NOMO-1 treated with dmso at 0.1 percent for 144 hours (cell line): ENCODE data around the gene OR10A3.

ENCODE experiments used
- DNase-seq: peaks from one replicate; lab custom pipeline; 2025; ENCODE audit not compliant: unreplicated experiment; lab: John Stamatoyannopoulos, UW

OR10A3 gene

GRCh38 chr11:7944123-7944522 lies 2.6 kb upstream of the OR10A3 start:
- no peak for DNase-seq

- no peak for DNase-seq
Observed at GRCh38 chr11:7941146-7941545, 362 bp downstream of the OR10A3 start.

GRCh38 chr11:7936615-7937014 lies 4.9 kb downstream of the OR10A3 start:
- no peak for DNase-seq

- DNase-seq, result no peak
Observed at GRCh38 chr11:7931168-7931567, 10.3 kb downstream of the OR10A3 start, which contains the start of gene OR10A6. Gene OR10A6, minus strand, starts transcription at chr11:7931268. Its CDS starts 2,606 bp downstream, at chr11:7928662.

- DNase-seq, result no peak
Observed at GRCh38 chr11:7927635-7928034, 13.9 kb downstream of the OR10A3 start.

GRCh38 chr11:7924536-7924935 lies 17.0 kb downstream of the OR10A3 start:
- DNase-seq, result no peak

GRCh38 chr11:7918141-7918540 lies 23.4 kb downstream of the OR10A3 start:
- no peak for DNase-seq

GRCh38 chr11:7911011-7911410 lies 30.5 kb downstream of the OR10A3 start:
- DNase-seq, result no peak

- no peak for DNase-seq
Observed at GRCh38 chr11:7910286-7910788, 31.2 kb downstream of the OR10A3 start.

GRCh38 chr11:7909585-7910285 lies 31.8 kb downstream of the OR10A3 start:
- no peak for DNase-seq

GRCh38 chr11:7907121-7907520 lies 34.4 kb downstream of the OR10A3 start:
- no peak for DNase-seq

GRCh38 chr11:7906481-7906880 lies 35.0 kb downstream of the OR10A3 start:
- no peak for DNase-seq

GRCh38 chr11:7905961-7906429 lies 35.5 kb downstream of the OR10A3 start:
- DNase-seq, result no peak

GRCh38 chr11:7905549-7905948 lies 36.0 kb downstream of the OR10A3 start:
- no peak for DNase-seq

- DNase-seq, result no peak
Observed at GRCh38 chr11:7904917-7905316, 36.6 kb downstream of the OR10A3 start.

GRCh38 chr11:7903940-7904339 lies 37.6 kb downstream of the OR10A3 start:
- no peak for DNase-seq

- DNase-seq, result no peak
Observed at GRCh38 chr11:7901319-7901854, 40.1 kb downstream of the OR10A3 start.

- no peak for DNase-seq
Observed at GRCh38 chr11:7900686-7901085, 40.8 kb downstream of the OR10A3 start.

- no peak for DNase-seq
Observed at GRCh38 chr11:7899418-7899817, 42.1 kb downstream of the OR10A3 start.

GRCh38 chr11:7898666-7899283 lies 42.7 kb downstream of the OR10A3 start:
- no peak for DNase-seq

- DNase-seq, result no peak
Observed at GRCh38 chr11:7896009-7896785, 45.3 kb downstream of the OR10A3 start.
